Uterus (tissue), 2 donors: ENCODE data around the gene MAN2B1.

Experiments
- POLR2A ChIP-seq, 2 donors: fragments of 450-650 bp; IDR thresholded peaks; one replicate each; pipeline ENCODE4 v1.6.1; 2016; ENCODE audit warnings: antibody characterized with exemption in 2 of 2, mild to moderate bottlenecking in 1 of 2, moderate library complexity in 1 of 2
- TF ChIP-seq, protein P1 (sequence below), 4 experiments: fragments of 200-600 bp in 2 of 4; fragments of 450-650 bp in 2 of 4; sonication (generic) in 2 of 4; IDR thresholded peaks; one replicate each; pipeline ENCODE4 v1.5.1; 2016 to 2019; ENCODE audit warnings: antibody characterized with exemption in 4 of 4, mild to moderate bottlenecking in 2 of 4, moderate library complexity in 1 of 4

- TF ChIP-seq, protein P1, sequence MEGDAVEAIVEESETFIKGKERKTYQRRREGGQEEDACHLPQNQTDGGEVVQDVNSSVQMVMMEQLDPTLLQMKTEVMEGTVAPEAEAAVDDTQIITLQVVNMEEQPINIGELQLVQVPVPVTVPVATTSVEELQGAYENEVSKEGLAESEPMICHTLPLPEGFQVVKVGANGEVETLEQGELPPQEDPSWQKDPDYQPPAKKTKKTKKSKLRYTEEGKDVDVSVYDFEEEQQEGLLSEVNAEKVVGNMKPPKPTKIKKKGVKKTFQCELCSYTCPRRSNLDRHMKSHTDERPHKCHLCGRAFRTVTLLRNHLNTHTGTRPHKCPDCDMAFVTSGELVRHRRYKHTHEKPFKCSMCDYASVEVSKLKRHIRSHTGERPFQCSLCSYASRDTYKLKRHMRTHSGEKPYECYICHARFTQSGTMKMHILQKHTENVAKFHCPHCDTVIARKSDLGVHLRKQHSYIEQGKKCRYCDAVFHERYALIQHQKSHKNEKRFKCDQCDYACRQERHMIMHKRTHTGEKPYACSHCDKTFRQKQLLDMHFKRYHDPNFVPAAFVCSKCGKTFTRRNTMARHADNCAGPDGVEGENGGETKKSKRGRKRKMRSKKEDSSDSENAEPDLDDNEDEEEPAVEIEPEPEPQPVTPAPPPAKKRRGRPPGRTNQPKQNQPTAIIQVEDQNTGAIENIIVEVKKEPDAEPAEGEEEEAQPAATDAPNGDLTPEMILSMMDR (IDR thresholded peaks at IDR 0.05): no peak
- no peak for TF ChIP-seq POLR2A (IDR thresholded peaks at IDR 0.05)
These were observed 31.6 kb upstream of the MAN2B1 start for GRCh38 chr19:12698138-12698537.
